ENCODE data around the gene CDON. TPM values are rescaled to one million over a fixed set of nuclear protein-coding genes. Genes with fewer than 3 reads are reported as not detected.

The CDON gene
- total and polyA plus RNA-seq, 2 donors from 2014 or later: 0.45 to 4.0 TPM

- no peaks in the 10 kb centered on the region for H3K27me3 ChIP-seq (ENCODE audit: control insufficient read depth, insufficient read depth, low read length)
- TF ChIP-seq CTCF (IDR thresholded peaks at IDR 0.05; ENCODE audit: borderline replicate concordance, extremely low read depth, insufficient read depth): no peak
- H3K27ac ChIP-seq (ENCODE audit: low read depth in 2 of 2, low read length in 2 of 2): no peak overlapping the region
- H3K4me1 ChIP-seq (ENCODE audit: control insufficient read depth in 2 of 3, insufficient read depth in 2 of 3, low read depth in 1 of 3, low read length in 3 of 3): no peaks in the 10 kb centered on the region
- no peak for FAIRE-seq
- no peaks in the 10 kb centered on the region for H3K36me3 ChIP-seq (ENCODE audit: control insufficient read depth in 2 of 3, insufficient read depth in 3 of 3, low read length in 3 of 3)
- H3K9ac ChIP-seq (ENCODE audit: low read length in 3 of 3): no peak overlapping the region
- DNase-seq: peak in 1 of 5 donors; percentile 50
- no peak overlapping the region for H3K4me3 ChIP-seq (ENCODE audit: low read length in 3 of 3)
- H3K9me3 ChIP-seq (ENCODE audit: control insufficient read depth in 2 of 3, insufficient read depth in 1 of 3, low read length in 3 of 3): no peaks in the 10 kb centered on the region
- intact Hi-C loops (cut with DNase I): no loop called here
Observed at GRCh38 chr11:125971618-125972017, 91.0 kb downstream of the CDON start.

GRCh38 chr11:125968354-125968753, 94.3 kb downstream of the CDON start:
- no peaks in the 10 kb centered on the region for H3K4me1 ChIP-seq (ENCODE audit: control insufficient read depth in 2 of 3, insufficient read depth in 2 of 3, low read depth in 1 of 3, low read length in 3 of 3)
- no peak overlapping the region for H3K9ac ChIP-seq (ENCODE audit: low read length in 3 of 3)
- H3K36me3 ChIP-seq (ENCODE audit: control insufficient read depth in 2 of 3, insufficient read depth in 3 of 3, low read length in 3 of 3): no peaks in the 10 kb centered on the region
- no peak overlapping the region for H3K27ac ChIP-seq (ENCODE audit: low read depth in 2 of 2, low read length in 2 of 2)
- H3K9me3 ChIP-seq (ENCODE audit: control insufficient read depth in 2 of 3, insufficient read depth in 1 of 3, low read length in 3 of 3): no peaks in the 10 kb centered on the region
- no peak overlapping the region for H3K4me3 ChIP-seq (ENCODE audit: low read length in 3 of 3)
- intact Hi-C loops (cut with DNase I): no loop called here
- no peak for FAIRE-seq
- H3K27me3 ChIP-seq (ENCODE audit: control insufficient read depth, insufficient read depth, low read length): no peaks in the 10 kb centered on the region
- peak in 2 of 5 donors; percentile 27 to 61 for DNase-seq
- TF ChIP-seq CTCF (IDR thresholded peaks at IDR 0.05; ENCODE audit: borderline replicate concordance, extremely low read depth, insufficient read depth): no peak

GRCh38 chr11:125967515-125967914, 95.2 kb downstream of the CDON start:
- TF ChIP-seq CTCF (IDR thresholded peaks at IDR 0.05; ENCODE audit: borderline replicate concordance, extremely low read depth, insufficient read depth): no peak
- no peak for DNase-seq
- Histone ChIP-seq H3K27me3 (ENCODE audit: control insufficient read depth, insufficient read depth, low read length) (no peaks in the 10 kb centered on the region), H3K9me3 (ENCODE audit: control insufficient read depth in 2 of 3, insufficient read depth in 1 of 3, low read length in 3 of 3) (no peaks in the 10 kb centered on the region), H3K4me3 (ENCODE audit: low read length in 3 of 3) (no peak overlapping the region), H3K27ac (ENCODE audit: low read depth in 2 of 2, low read length in 2 of 2) (no peak overlapping the region), H3K36me3 (ENCODE audit: control insufficient read depth in 2 of 3, insufficient read depth in 3 of 3, low read length in 3 of 3) (no peaks in the 10 kb centered on the region), H3K4me1 (ENCODE audit: control insufficient read depth in 2 of 3, insufficient read depth in 2 of 3, low read depth in 1 of 3, low read length in 3 of 3) (no peaks in the 10 kb centered on the region), H3K9ac (ENCODE audit: low read length in 3 of 3) (no peak overlapping the region)
- intact Hi-C loops (cut with DNase I): no loop called here
- FAIRE-seq: no peak

GRCh38 chr11:125960771-125961170, 101.9 kb downstream of the CDON start:
- Histone ChIP-seq H3K36me3 (ENCODE audit: control insufficient read depth in 2 of 3, insufficient read depth in 3 of 3, low read length in 3 of 3) (no peaks in the 10 kb centered on the region), H3K4me3 (ENCODE audit: low read length in 3 of 3) (no peak overlapping the region), H3K27ac (ENCODE audit: low read depth in 2 of 2, low read length in 2 of 2) (no peak overlapping the region), H3K4me1 (ENCODE audit: control insufficient read depth in 2 of 3, insufficient read depth in 2 of 3, low read depth in 1 of 3, low read length in 3 of 3) (no peaks in the 10 kb centered on the region), H3K9me3 (ENCODE audit: control insufficient read depth in 2 of 3, insufficient read depth in 1 of 3, low read length in 3 of 3) (no peaks in the 10 kb centered on the region), H3K27me3 (ENCODE audit: control insufficient read depth, insufficient read depth, low read length) (no peaks in the 10 kb centered on the region), H3K9ac (ENCODE audit: low read length in 3 of 3) (no peak overlapping the region)
- DNase-seq: no peak
- intact Hi-C loops (cut with DNase I): no loop called here
- no peak for FAIRE-seq
- TF ChIP-seq CTCF (IDR thresholded peaks at IDR 0.05; ENCODE audit: borderline replicate concordance, extremely low read depth, insufficient read depth): no peak
